GM12872 (cell line): ENCODE measurements around the gene IL4I1.

Experiments
- TF ChIP-seq, protein P1 (sequence below): IDR thresholded peaks from 3 replicates; pipeline ENCODE4 v1.5.1; 2011; ENCODE audit warnings: low read depth, mild to moderate bottlenecking, low read length, moderate library complexity; ENCODE audit not compliant: insufficient read depth

The IL4I1 gene, protein sequence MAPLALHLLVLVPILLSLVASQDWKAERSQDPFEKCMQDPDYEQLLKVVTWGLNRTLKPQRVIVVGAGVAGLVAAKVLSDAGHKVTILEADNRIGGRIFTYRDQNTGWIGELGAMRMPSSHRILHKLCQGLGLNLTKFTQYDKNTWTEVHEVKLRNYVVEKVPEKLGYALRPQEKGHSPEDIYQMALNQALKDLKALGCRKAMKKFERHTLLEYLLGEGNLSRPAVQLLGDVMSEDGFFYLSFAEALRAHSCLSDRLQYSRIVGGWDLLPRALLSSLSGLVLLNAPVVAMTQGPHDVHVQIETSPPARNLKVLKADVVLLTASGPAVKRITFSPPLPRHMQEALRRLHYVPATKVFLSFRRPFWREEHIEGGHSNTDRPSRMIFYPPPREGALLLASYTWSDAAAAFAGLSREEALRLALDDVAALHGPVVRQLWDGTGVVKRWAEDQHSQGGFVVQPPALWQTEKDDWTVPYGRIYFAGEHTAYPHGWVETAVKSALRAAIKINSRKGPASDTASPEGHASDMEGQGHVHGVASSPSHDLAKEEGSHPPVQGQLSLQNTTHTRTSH

DNA sequence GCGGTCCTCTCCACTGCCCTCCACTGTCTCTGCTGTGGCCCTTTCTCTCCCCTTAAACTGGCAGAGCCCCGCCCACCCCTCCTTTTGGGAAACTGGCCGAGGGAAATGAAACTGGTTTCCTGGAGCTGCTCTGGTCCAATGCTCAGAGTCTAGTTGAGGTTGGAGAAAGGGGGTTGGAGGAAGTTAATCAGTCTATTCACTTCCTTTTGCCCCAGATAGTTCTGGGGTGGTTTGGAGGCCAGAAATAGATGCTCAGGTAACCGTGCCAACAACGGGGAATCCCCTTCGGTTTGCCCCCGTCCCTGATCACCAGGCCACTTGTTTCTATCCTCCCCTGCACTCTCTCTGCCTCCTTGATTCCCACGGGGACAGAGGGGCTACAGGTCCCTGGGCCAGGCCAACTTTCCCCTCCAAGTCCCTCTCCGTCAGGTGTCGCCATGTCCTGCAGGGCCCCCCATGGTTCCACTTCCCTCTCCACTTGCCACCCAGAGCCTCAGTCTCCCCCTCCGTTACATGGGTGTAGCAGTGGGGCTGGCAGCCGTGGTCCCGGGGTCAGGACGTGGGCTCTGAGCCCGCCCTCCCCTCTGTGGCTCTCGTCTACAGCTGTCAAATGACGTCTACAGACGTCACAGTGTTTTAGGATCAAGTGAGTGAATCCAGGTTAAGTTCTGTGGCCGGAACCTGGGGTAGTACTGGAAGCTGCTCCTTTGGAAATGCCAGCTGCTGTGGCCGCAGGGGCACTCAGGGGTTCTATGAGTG, at the start of gene IL4I1:
Gene IL4I1 (minus strand): TSS at position 25 of the 759 bp plus-strand sequence. CDS start 727 bp downstream, outside the sequence.
- TF ChIP-seq, protein P1, sequence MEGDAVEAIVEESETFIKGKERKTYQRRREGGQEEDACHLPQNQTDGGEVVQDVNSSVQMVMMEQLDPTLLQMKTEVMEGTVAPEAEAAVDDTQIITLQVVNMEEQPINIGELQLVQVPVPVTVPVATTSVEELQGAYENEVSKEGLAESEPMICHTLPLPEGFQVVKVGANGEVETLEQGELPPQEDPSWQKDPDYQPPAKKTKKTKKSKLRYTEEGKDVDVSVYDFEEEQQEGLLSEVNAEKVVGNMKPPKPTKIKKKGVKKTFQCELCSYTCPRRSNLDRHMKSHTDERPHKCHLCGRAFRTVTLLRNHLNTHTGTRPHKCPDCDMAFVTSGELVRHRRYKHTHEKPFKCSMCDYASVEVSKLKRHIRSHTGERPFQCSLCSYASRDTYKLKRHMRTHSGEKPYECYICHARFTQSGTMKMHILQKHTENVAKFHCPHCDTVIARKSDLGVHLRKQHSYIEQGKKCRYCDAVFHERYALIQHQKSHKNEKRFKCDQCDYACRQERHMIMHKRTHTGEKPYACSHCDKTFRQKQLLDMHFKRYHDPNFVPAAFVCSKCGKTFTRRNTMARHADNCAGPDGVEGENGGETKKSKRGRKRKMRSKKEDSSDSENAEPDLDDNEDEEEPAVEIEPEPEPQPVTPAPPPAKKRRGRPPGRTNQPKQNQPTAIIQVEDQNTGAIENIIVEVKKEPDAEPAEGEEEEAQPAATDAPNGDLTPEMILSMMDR, result no peak

DNA sequence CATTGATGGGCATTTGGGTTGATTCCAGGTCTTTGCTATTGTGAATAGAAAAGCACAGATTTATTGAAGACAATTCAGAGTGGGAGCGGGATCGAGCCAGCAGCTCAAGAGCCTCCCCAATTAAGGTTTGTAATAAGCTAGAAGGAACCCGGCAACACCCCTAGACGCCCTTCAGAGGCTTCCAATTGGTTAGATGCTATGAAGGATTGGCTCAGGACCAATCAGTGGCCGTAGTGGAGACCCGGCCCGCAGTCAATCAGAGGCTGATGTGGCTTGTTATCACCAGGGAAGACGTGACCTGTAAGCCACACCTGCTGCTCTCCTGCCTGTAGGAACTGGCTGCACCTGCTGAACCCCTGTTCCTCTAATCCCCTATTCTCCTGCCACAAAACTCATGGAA, 49.7 kb upstream of the IL4I1 start:
- TF ChIP-seq, protein P1, result no peak

DNA sequence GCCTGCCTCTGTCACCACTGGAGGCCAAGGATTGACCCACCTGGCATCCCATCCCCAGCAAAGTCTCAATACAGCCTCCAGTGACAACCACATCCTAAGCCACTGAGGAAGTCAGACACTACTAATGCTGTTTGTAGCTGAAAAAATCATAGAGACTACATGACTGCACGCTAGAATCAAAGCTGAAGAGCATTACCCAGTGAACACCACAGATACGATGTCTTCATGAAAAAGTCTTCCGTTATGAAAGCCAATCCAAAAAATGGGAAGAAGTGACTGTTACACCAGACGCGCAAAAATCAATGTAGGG, 43.8 kb upstream of the IL4I1 start:
- TF ChIP-seq, protein P1, result no peak

DNA sequence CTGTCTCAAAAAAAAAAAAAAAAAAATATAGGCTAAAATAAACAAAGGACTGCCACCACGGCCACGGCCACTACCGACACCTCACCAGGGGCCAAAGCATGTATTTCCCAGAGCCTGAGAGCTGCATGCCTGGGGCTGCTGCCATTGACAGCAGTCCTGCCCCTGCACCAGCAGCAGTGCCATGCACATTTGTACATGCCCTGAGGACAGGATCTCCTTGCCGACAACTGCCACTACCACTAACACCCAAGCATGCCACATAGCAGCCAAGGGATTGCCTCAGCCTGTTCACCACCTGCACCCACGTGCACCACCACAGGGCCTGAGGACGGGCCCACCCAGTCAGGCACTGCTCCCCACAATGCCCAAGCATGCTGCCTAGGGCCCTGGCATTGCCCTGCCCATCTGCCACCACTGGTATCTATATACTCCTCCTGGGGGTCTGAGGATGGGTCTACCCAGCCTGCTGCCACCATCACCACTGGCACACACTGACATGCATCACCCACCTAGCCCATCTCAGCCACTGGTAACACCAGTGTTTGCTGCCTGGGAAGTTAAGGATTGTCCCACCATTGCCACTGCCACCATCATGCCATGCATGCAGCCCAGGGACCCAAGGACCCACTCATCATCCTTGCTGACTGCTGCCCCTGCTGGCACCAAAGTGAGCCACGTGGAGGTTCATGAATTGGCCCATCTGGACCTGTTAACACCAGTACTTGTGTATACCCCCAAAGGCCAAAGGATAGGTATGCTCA, 43.2 kb upstream of the IL4I1 start:
- TF ChIP-seq, protein P1, result peak; percentile 46; the same call in 2 of the 3 replicates

DNA sequence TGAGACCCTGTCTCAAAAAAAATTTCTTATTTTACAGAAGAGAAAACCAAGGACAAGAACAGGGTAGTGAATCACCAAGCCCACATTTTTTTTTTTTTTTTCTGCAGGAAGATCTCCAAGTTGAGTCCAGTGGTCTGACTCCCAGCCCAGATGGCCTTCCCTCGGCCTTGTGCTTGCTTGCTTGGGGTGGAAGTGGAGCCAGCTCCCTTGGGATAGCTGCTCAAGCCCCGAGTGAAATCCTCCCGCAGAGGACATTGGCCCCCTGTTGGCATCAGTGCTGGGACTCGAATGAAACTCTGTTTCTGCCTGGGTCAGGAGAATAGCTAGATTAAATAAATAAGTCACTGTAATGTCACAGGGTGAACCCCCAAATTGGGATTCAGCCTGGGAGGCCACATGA, 42.0 kb upstream of the IL4I1 start:
- TF ChIP-seq, protein P1, result no peak

DNA sequence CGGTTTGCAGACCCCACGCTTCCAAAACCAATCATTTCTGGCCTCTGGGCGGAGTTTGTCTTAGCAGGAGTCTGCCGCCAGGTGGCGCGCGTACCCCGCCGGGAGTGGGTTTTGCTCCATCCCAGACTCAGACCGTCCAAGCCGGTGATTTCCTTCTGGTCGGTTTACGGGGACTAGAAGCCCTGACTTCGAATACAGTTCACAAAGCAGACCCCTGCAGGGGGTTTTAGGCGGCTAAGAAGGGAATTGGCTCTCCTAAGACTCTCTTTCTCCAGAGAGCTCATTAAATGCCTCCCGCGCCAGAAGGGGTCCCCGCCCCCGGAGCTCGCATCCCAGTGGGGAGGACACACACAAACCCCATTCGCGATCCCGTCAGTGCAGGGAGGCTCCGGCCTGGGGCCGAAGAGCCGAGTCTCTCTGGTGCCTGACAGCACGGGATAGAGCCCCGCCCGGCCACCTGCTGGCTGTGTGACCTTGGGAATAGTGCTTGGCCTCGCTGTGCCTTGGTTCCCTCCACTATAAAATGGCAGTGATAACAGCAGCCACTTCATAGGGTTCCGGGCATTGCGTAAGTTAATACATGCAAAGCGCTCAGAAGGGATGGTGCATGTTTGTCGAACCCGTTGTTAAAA, 41.2 kb upstream of the IL4I1 start:
- TF ChIP-seq, protein P1, result peak; percentile 96
